HG03575 (cell line): ENCODE measurements around the gene MASP1.

ENCODE experiments used
- ATAC-seq: cut with Tn5 transposase; IDR thresholded peaks from one replicate; pipeline ENCODE4 v1.9.1; 2021; ENCODE audit not compliant: unreplicated experiment, insufficient number of reproducible peaks, low FRiP score; ENCODE audit errors: extremely low read depth

The MASP1 gene, protein sequence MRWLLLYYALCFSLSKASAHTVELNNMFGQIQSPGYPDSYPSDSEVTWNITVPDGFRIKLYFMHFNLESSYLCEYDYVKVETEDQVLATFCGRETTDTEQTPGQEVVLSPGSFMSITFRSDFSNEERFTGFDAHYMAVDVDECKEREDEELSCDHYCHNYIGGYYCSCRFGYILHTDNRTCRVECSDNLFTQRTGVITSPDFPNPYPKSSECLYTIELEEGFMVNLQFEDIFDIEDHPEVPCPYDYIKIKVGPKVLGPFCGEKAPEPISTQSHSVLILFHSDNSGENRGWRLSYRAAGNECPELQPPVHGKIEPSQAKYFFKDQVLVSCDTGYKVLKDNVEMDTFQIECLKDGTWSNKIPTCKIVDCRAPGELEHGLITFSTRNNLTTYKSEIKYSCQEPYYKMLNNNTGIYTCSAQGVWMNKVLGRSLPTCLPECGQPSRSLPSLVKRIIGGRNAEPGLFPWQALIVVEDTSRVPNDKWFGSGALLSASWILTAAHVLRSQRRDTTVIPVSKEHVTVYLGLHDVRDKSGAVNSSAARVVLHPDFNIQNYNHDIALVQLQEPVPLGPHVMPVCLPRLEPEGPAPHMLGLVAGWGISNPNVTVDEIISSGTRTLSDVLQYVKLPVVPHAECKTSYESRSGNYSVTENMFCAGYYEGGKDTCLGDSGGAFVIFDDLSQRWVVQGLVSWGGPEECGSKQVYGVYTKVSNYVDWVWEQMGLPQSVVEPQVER

DNA sequence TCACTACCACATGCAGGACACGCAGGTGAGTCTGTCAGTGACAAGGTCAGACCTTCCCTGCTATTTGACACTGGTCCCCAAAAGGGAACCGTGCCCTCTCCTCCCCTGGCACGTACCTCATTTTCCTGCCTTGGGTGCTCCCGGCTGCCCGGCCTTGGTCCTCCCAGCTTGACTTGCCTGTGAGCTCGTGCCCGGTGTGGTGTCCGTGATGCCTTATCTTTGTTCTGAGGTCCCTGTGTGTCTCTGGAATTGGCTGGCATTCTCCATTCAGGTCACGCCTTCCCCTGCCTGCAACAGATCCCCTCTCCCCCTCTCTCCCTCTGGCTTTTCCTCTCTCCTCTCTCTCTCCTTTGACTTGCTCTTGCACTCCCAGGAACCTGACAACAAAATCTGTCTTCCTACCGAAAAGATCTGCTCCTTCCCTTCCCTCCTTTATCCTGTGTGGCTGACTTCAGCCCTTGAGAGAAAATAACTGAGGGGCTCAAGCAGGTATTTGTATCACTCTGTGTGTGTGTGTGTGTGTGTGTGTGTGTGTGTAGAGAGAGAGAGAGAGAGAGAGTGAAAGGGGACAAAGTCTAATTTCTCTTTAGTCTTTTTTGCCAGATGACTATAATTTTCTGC lies at the start of gene MASP1:
TSS of gene MASP1 (minus strand) at position 226 of the 621 bp plus-strand sequence. CDS start at position 121, 105 bp downstream.
- ATAC-seq = no peak

DNA sequence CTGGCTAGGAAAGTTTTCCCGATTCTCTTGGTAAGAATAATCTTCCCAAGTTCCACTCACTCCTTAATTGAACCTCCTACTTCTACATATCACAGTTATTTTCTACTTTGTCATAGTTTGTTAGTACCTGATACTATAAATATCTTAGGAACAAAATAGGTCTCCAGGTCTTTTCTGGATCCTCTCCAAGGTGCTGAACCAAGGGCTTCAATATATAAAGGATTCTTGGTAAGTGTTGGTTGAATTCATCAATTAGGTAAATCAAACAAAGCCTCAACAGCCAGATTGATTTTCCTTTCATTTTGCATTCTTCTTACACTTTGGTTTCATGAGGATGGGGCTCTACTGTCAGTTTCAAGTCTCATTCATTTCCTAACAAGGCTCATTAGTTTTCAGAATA lies 49.0 kb upstream of the MASP1 start:
- no peak for ATAC-seq

DNA sequence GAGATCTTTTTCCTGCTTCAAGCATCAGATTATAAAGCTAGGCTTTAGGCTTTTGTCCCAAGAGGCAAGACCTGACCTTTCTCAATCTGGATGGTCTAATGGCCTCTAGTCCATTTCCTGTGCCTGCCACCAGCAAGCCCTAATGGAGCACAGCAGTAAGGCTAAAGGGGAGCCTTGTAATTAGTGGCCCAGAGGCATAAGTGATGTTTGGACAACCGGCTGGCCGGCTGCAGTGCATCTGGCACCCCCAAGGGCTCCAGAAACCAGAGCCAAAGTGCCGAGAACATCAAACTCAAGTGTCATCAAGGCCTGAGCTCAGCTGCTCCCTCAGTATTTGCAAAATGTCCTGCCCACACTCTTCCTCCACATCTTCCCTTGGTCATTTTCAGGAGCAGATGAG lies 44.8 kb upstream of the MASP1 start:
- no peak for ATAC-seq

DNA sequence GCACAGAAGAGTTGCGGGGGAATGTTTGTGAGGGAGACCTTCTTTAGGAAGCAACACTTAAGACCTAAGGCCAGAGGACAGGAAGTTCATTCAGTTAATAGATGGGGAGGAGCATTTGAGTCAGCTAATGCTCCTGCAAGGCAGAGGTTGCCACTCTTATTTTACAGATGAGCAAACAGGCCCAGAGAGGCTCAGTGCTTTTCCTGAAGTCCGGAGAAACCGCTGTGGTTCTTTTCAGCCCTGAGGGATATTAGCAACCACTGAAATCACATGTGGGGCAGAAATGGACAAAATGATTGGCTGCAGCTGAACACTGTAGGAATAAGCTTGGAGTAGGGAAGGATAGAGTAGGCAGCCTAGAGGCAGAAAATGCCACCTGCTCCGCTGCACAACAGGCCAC lies 43.4 kb upstream of the MASP1 start:
- no peak for ATAC-seq

DNA sequence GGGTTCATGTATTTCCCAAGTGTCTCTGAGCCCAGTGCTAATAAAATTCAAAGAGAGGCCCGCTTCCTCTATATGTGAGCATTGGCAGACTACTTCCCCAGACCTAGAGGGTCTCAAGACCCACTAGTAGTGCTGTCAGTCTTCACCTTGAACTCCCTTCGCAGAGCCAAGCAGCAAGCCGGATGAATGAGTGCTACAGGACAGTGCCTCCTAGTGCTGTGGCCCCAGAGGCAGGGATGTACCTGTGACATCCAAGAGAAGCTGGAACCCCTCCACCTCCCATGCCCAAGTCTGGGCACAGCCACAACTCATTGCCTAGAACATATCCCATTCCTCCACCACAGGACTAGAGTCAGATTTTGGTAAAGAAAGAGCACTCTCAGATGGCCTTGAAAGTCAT lies 37.2 kb upstream of the MASP1 start:
- ATAC-seq = no peak

DNA sequence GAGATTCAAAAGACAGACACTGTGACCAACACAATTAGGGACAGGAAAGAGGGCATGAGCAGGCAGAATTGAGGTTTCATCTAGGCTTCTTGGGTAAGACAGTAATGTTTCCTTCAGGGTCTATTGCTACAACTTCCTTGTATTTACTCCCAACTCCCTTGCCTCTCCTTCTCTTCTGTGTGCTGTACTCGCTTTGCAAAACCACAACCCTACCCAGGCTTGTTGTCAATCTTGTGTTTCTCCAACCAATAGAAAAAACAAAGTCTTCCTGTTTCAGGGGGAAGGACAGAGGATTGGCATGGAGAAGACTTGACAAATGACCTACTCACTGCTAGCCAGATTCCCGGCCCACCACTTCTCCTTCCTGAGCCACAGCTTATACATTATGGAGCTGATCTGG lies 36.3 kb upstream of the MASP1 start:
- no peak for ATAC-seq

DNA sequence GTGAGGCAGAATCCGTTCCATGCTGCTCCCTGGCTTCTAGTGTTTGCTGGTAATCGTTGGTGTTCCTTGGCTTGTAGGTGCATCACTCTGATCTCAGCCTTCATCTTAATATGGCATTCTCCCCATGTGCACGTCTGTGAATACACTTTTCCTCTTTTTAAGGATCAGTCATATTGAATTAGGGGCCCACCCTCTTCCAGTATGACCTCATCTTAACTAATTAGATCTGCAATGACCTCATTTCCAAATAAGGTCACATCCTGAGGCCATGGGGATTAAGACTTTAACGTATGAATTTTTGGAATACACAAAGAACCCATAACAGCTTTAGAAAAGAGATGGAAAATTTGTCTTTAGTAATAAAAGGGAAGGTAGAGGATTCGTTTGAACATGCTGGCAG lies 34.1 kb upstream of the MASP1 start:
- ATAC-seq = no peak

DNA sequence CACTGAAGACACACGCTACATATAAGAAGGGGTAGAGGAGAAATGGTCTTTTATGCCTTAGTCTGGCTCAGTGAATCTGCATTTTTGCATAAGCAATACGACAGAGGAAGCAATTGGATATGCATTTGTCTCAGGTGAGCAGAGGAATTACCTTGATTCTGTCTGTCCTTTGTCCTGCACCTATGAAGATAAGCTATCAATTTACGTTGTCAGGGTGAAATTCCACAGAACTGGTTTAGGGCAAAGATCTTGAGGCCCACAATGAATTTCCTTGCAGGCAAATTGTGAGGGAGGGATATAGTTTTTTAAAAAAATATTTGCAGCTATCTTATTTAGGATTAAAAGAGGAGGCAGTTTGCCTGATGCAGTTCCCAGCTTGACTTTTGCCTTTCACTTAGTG lies 31.6 kb upstream of the MASP1 start:
- ATAC-seq = no peak

DNA sequence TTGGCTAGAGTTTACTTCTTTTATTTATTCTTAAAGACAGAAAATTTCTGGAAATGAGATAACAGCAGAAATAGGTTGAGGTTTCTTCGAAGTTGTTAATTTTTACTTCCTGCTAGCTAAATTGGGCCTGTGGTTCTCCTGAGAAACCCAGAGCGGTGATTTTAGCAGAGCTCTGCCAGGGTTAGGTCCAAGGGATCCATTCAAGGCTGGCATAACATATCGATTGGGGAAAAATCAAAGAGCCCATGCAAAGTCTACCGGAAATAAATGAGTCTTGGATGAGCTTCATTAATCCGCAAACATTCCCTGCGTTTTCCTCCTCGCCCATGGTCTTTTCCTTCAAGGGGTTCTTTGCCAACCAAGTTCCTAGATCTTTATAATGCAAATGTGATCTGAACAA lies 30.8 kb upstream of the MASP1 start:
- ATAC-seq = no peak

DNA sequence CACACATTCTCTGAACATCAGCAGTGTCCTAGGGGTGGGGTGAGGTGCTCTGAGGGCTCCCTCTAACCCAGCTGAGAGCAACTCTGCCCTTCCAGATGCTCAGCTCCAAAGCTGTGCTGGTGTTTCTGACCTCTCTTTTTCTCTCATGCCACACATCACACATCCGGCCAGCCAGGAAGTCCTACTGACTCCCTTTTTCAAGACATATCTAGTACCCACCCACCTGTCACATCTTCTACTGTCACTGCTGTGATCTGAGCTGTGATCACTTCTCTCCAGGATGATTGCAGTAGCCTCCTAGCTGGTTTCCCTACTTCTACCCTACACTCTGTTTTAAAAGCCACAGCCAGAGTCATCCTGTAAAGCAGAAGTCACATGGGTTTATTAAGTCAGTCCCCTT lies 30.2 kb upstream of the MASP1 start:
- ATAC-seq = no peak

DNA sequence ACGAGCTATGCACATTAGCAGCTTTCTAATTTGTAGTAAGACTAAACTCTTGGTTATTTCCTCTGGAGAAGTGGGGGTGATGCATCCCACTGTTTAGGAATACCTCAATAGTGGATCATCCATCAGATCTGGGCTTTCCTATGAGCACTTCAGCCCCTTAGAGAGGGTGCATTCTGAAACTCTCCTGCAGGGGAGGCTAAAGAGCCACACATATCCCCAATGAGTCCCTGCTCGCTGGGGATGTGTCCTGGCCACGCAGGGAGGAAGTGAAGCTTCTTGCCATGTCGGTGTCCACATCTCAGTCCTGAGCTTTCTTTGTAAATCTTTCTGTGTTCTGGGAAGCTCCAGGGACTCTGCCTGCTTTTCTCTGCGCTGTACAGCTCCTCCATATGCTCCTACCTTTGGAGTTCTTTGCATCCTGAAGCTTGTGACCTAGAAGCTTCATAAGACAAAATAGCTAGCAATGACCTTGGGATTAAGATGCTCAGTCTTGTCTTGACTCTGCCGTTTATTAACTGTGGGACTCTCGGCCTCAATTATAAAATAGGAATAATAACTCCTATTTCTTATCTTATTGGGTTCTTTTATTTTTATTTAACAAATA lies 28.3 kb upstream of the MASP1 start:
- ATAC-seq = no peak

DNA sequence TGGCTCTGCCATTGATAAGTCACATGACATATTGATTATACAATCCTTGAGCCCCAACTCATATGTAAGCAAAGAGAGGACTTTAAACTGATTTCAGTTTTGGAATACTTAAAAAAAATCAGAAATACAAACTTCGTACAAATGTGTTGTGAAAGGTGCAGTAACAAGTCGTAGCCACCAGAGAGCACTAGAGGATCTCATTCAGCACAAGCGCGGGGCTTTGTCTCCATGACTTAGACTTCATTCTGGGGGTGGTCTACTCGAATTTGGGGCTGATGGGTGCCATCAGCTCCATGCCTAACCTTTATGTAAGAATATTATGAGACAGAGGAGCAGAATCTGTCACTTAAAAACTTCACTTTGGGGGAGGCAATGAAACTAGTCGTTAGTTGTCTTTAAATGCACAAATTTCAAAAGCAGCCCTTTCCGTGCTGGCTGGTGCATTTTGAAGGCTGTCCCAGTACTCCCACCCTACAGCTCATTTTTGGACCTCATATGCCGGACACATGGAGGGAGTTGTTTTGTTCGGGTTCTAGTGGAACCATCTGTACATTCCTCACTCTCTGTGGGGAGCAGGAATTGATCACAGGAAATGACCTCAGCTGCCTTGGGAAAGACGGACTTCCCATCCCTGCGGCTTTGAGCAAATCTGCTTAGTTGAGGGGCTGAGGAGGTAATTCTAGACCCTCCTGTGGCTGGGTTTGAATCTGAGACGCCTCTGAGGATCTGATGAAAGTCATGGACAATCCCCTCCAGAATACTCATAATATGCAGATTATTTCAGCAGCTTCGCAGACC lies 27.5 kb upstream of the MASP1 start:
- ATAC-seq = no peak

DNA sequence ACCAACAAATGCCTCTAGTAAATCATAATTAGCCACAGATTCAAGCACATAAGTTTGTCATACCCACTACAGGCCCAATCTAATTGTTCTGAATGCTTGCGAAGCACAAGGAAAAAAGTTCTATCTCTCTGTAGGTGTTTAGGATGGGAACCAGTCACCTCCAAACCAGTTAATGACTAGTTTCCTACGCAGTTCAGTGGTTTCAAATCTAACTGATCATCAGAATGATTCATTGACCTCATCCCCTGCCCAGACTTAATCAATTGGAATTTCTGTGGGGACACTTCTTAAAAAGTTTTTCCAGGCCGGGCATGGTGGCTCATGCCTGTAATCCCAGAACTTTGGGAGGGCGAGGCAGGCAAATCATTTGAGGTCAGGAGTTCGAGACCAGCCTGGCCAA lies 24.3 kb upstream of the MASP1 start:
- ATAC-seq = no peak

DNA sequence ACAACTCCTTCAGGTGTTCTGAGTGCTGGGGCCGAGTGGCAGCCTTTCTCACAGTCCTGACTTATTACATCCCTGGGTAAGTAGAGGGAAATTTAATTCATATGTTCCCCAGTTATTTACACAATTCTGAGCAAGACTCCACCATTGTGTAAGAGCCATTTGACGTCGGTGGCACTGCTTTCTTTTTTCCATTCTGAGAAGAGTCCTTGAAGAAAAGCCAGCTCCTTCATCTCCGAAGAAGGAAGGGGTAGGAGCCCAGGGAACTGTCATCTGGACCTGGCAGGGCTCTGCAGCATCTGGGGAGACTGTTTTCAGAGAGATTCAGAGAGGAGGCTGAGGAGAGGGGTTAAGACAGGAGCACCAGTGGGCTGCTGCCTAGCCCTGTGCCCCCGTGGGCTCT lies 22.6 kb upstream of the MASP1 start:
- ATAC-seq = no peak

DNA sequence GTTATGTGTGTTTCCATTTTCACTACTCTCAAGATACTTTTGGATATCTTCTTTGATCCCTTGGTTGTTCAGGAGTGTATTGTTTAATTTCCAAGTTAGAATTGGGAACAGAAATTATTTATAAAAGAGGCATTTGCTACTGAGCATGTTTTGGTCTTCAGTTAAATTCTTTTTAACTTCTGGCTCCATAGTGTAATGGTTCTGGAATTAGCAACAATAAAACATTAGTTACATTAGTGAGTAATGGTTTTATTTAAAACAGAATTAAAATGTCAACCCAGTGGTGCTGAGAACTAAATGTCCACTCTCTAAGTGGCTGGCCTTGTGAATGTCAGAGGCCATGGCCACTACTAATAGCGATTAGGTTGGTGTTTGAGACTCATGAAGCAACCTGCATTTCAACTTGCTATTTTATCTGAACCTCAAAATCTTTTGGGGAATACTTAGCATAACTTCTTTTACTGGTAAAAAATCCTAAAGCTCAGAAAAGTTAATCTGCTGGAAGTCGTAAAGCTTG lies 19.5 kb upstream of the MASP1 start:
- ATAC-seq = no peak

DNA sequence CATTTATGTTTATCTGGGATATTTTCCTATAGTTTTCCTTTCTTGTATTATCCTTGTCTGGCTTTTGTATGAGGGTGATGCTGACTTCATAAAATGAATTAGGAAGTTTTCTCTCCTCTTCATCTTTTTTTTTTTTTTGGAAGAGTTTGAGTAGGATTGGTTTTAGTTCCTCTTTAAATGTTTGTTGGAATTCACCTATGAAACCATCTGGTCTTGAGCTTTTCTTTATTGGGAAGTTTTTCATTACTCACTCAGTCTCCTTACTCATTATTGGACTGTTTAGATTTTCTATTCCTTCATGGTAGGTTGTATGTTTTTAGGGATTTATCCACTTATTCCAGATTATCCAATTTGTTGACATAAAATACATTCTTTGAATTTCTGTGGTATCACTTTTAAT lies 18.7 kb upstream of the MASP1 start:
- no peak for ATAC-seq

DNA sequence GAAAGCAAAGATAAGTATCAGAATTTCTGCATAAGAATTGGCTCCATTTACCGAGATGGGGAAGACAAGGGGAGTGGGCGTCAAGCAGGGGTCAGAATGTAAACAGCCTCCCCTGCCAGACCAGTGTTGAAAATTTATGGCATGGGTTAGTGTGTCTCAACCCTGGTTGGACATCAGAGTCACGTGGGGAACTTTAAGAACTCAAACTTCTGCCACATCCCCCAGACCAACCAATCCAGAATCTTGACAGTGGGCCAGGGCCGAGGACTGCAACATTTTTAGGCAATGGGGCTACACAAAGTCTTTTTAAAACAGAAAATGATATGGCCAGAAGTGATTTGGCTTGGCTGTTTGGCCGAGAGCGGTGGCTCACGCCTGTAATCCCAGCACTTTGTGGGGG lies 14.3 kb upstream of the MASP1 start:
- ATAC-seq = no peak

DNA sequence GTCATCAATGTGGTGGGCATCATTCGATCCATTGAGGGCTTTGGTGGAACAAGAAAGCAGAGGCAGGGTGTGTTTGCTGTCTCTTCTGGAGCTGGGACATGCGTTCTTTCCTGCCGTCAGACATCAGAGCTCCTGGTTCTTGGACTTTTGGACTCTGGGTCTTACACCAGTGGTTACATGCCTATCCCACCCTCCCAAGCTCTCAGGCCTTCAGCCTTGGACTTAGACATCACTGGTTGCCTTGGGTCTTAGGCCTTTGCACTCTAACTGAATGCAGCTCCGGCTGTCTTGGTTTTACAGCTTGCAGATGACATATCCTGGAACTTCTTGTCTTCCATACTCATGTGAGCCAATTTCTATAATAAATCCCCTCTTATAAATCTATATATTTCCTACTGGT lies 8.1 kb upstream of the MASP1 start:
- ATAC-seq = no peak

DNA sequence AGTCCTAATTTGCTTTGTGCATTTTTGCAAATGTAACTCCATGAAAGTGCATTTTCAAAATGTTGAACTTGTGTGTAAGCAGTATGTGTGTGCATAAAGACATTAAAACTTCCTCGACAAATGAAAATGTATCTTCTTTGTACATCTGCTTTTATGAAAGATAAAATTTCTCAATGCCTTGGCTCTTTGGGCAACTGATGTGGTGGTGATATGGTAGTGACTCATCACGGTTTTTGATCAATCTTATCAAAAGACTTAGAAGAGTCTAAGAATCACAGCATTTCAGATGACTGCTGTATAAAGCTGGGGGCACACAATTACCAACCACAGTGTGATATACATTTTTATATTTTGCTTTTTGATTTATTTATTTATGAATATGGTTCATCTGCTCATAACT lies 5.4 kb upstream of the MASP1 start:
- ATAC-seq = no peak
